ENCODE measurements around the gene CCDC82.
A peak's percentile ranks its signal among the peaks of the same experiment; 100 is the strongest.

CCDC82 gene

GRCh38 chr11:96365493-96365892 is 24.2 kb downstream of the CCDC82 start:
- no peak overlapping the region for H3K4me3 ChIP-seq (ENCODE audit: low read depth, low read length)

DNA sequence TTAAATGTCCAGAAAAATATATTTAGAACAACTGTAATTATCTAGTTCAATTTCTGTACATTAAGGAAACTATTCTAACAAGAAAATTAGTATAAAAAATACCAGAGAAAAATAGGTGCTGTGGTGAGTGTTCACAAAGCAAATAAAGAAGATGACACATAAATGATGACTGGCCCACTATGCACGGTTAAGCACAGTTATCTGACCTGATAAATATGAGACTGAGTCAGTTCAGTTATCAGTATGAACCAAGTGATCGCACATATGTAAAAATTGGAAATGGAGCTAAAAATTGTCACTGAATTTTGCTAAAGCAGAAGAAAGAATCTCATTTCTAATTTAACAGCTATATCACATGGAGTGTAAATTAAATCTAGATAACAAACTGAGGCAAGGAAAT is 27.9 kb downstream of the CCDC82 start:
- H3K4me3 ChIP-seq (ENCODE audit: low read depth, low read length): no peak overlapping the region

DNA sequence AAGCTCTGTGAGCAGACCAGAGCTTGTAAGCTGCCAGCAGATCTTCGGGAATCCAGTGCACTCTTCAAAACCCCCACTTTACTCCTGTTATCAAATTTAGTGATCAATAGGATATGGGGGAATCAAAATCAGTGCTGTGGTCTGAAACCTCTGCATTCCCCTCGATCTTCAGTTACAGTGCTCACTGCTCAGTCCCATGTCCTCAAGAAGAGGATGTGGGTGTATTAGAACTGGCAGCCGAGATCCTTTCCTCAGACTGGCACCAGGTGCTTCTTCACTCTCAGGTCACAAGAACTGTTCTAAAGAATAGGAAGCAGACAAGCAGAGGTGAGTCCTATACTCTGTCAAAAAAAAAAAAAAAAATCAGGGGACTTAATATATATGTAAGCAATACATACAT is 31.4 kb downstream of the CCDC82 start:
- H3K4me3 ChIP-seq (ENCODE audit: low read depth, low read length): no peak overlapping the region

- H3K4me3 ChIP-seq (ENCODE audit: low read depth, low read length): no peak overlapping the region
Observed at GRCh38 chr11:96357794-96358193, 31.9 kb downstream of the CCDC82 start.

DNA sequence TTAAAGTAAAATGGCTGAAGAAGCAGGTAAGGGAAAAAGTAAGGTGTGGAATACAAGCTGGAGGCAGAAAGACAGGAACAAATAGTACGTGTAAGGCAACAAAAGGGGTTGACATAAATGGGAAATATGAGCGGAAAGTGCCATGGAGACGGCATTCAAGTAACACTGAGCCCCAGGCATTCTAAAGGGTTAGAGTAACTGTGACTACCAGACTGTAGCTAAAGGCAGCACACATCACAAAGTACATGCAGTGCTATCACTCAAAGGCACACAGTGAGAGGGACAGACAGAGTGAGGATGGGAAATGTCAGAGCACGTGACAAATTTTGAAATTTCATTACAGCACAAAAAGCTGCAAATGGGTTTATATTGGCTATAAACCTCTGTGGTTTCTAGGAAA is 32.9 kb downstream of the CCDC82 start:
- H3K4me3 ChIP-seq (ENCODE audit: low read depth, low read length): no peak overlapping the region

DNA sequence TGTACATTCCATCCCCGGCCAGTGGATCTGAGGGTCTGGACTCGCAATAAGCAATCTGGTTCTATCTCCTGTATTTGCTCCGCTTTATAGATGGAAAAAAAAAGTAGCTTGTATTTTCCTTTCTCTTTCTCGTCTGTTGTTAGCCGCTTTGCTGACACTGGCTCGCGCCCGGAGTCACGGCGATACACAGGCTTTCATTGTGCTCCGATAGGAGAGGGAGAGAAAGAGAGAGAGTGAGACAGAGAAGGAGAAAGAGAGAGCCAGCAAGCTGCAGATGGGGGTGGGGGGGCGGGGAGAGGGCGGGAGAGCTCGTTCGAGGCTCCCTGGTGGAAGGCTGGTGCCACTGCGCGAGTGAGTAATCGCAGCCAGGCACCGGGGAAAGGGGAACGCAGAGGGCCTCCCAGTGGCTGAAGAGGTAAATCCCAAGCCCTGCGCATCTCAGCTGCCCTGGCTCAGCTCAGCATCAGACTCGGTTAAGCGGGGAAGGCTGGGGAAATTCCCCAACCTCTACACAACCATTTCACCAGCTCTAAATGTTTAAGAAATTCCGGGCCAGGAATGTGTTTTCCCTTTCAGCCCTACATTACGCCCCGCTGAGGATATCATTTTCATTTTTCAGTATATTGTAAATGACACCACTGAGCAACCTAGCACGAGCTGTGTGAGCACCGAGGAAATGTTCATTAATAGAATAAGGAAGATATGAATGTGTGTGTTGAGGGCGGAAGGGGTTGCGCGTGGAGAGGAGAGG is 46.6 kb downstream of the CCDC82 start, which contains the start of gene MAML2:
TSS of gene MAML2 (minus strand) at position 235 of the 751 bp plus-strand sequence. CDS start 1,300 bp downstream, outside the sequence.
- H3K4me3 ChIP-seq (ENCODE audit: low read depth, low read length): peak within 1 kb of the TSS; percentile 85

DNA sequence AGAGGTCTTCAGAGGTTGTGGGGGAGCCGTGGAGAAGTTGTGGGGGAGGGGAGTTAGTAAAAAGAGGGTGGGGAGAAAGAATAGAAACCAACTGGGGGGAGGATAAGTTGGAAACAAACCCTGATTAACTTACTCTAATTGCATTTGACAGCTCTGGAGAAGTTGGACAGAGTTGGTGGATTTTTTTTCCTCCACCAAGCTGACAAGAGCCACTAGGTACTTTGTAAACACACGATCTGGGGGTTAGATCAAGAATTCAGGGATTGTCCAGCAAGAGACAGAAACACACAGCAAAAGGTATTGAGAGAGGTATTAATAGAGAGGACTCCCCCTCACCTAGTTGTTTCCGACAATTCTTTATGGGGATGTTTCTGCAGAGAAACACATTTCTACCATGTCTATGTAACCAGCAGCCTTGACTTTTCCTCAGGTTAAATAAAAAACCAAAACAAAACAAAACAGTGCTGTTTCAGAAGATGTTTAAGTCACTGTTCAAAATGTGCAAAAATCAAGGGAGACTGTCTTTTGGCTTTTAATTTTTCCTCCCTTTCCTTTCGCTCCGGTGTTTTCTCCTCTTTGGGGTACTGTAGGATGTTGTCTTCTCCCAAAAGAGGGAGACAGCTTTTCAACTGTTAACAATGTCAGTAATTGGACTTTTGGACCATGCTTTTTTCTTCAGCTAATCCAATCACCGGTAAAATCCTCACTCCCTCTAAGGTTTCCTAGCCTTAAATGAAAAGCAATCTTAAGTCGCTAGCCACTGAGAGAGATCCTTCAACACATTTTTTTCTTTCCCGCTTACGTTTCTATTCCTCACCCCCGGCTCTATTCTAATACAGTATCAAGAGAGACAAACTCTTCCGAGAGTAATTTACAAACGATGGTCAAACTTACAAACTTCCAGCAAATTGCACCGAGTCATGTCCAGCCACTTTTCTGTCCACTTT is 47.4 kb downstream of the CCDC82 start:
- peak overlapping the region; percentile 85 for H3K4me3 ChIP-seq (ENCODE audit: low read depth, low read length)

DNA sequence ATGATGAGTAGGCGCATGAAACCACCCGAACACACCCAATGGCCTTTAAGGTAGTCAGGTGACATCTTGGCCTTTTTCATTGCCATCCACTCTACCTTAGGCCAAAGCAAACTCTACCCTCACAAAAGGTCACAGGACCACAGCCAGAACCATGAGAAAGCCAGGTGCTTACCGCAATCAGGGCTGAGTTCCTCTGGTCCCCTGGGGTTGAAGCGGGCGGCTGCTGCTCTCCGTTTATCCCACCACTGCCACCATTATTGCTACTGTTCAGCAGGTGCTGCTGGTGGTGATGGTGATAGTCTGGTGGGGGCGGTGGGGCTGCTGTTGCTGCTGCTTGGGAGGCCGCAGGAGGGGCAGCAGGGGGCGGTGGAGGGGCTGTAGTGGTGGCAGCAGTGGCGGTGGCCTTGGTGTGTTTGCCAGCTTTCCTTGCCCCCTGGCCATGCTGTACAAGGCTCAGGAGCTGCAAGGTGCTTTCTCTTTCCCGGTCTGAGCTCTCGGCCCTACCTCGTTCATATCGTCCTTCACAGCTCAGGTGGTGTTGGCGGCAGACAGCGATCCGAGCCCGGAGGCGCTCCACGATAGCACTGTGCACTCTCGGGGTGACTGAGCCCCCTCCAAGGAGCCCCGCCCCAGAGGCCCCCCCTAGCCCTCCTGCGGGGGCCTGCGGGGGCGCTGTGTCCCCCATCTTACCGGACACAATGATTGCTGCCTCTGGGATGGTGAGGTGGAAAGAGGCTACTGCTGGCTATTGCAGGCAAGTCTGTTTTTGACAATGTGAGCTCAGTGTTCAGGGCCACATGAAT is 48.3 kb downstream of the CCDC82 start:
- H3K4me3 ChIP-seq (ENCODE audit: low read depth, low read length): peak overlapping the region; percentile 85

- H3K4me3 ChIP-seq (ENCODE audit: low read depth, low read length): no peak overlapping the region
Observed at GRCh38 chr11:96340555-96340885, 49.2 kb downstream of the CCDC82 start.

DNA sequence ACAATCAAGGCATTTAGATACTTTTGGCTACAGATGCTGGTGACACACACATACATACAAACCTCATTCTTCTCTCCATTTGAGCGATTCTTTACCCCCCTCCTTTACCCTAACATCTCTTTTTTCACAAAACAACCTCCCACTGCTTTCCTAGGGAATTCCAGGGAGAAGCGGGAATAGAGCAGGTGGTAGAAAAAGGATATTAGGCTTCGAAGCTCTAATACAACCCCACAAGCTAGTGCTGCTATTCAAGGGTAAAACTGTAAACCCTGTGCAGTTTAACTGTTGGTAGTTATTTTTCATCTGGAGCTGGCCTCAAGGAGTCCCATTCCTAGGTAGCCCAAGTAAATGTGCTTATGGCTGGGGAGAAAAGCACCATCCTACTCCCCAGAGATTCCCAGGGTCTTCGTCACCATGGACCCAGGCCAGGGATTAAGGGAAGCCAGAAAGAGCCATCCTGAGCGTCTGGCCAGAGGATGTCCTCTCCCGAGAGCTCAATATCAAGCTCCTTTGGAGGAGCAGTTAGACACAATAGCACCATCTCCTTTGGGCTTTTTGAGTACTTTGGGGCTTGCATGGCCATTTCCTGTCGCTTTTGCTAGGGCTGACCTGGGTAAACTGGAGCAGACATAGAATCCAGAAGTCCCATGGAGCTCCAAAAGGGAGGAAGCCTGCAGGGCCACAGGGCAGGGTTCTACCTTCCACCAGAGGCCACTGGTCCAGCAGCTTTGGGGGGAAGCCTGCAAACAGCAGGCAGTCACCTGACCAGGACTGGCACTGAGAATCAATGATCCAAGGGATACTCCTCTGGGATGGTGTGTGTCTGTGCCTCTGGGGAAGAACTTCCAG is 49.8 kb downstream of the CCDC82 start:
- no peak overlapping the region for H3K4me3 ChIP-seq (ENCODE audit: low read depth, low read length)

GRCh38 chr11:96338910-96339705 is 50.6 kb downstream of the CCDC82 start:
- no peak overlapping the region for H3K4me3 ChIP-seq (ENCODE audit: low read depth, low read length)

DNA sequence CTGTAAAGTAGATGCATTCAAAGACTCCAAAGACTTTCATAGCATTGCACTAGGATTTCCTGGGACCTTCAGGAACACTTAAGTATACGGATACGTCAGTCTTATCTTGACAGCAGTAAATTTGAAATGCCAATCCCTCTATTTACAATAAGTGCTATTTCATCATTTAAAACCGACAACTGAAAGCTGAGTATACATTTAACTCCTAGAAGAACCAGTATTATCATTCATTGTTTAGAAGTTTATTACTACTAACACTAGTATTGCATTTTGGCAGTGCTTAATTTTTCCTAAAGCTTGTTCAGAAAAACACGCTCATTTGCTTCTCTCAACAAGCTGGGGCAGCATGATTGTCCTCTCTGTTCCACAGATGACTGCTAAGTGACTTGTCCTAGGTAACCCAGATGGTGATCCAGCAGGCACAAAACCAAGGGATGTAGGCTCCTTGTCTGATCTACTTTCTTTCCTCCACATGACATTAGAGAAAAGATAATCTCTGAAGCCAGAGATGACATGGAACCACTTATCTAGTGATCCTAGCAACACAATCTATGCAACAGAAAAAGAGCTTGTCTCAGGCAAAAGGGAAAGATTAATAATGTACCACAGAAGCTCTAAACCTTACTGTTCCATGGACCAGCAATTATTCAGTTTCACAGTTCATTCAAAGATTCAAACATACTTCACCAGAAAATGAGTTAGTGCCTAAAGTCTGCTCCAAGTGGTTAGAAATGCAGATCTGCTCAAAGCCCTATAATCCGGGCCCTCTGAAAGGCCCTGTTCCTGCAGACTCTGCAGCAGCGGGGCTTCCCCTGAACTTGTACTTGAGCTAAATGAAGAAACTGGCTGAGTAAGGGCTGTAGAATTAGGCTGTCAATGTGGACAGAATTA is 51.9 kb downstream of the CCDC82 start:
- no peak overlapping the region for H3K4me3 ChIP-seq (ENCODE audit: low read depth, low read length)

- H3K4me3 ChIP-seq (ENCODE audit: low read depth, low read length): no peak overlapping the region
Observed at GRCh38 chr11:96335388-96335787, 54.3 kb downstream of the CCDC82 start.

DNA sequence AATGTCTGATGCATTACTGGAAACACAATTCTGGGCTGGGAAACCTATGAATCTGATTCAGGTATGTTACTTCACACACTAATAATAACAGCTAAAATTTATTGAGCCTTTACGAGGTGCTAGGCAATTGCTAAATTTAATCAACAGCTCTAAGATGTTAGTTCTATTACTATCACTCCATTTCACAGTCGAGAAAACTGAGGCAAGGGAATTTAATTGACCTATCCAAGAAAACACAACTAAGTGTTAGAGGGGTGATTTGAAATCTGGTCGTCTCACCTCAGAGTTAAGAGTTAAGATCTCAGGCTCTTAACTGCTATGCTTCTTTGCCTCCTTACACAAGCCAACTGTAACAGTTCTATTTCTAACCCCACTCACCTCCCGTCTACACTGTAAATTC is 55.5 kb downstream of the CCDC82 start:
- H3K4me3 ChIP-seq (ENCODE audit: low read depth, low read length): no peak overlapping the region

GRCh38 chr11:96333191-96333719 is 56.5 kb downstream of the CCDC82 start:
- H3K4me3 ChIP-seq (ENCODE audit: low read depth, low read length): no peak overlapping the region

DNA sequence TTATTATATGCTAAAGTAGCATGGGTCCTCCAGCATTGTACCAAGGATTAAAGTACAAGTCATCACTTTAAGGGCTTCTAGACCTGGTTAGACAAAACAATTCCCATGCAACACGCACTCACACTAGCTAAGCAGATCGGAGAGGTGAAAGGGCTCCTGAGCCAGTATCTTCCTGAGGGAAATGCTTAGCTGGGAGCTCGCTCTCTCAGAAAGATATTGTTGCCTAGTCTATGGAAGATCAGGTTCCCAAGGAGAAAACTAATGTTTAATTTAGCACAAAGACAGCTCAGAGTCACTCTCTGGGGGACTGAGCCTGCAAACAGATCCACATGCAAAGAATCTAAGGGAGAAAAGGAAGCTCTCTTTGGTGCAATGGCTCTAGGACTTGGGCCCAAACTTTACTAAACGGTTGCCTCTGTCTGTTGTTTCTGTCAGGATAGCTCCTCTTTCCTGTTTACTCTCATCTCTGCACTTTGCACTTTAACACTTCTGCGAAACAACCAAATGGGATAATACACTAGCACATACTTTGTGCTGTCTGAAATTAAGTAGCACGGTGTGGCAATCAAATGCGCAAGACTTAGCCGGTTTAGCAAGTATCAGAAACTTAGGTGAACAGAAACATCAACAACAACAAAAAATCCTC is 57.5 kb downstream of the CCDC82 start:
- no peak overlapping the region for H3K4me3 ChIP-seq (ENCODE audit: low read depth, low read length)

DNA sequence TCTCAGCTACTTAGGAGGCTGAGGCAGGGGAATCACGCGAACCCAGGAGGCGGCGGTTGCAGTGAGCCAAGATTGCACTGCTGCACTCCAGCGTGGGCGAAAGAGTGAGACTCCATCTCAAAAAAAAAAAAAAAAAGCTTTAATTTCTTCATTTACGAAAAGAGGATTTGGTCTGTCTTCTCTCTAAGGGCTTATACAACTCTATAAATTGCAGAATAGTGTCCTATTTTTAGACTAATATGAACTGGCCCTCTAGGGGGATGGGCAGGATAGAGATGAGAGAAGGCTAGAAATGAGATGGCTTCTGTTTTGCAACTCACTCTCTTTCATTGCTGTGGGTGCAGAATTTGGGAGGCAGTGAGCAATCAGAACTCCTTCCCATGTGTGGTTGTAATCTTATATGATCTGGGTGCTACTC is 58.0 kb downstream of the CCDC82 start:
- no peak overlapping the region for H3K4me3 ChIP-seq (ENCODE audit: low read depth, low read length)

DNA sequence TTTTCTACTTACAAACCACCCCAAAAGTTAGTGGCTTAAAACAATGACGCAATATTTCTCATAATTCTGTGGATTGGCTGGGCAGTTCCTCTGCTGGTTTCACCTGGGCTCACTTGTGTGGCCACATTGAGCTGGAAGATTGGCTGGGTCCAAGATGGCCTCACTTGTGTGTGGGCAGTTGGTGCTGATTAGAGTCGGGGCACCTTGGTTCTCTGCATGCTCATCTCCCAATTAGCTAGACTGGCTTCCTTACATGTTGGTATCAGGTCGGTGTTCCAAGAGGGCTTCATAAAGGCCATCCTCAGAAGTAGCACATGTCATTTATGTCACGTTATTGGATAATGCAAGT is 59.2 kb downstream of the CCDC82 start:
- H3K4me3 ChIP-seq (ENCODE audit: low read depth, low read length): no peak overlapping the region

Measured in iPS-11a (cell line).